IPS-20b (cell line): ENCODE data around the gene WDFY4.

ENCODE experiments used
- H3K27ac ChIP-seq: one replicate; pipeline ENCODE4 v1.5.1; 2013; ENCODE audit warnings: low read length
- H3K27me3 ChIP-seq: 2 replicates; pipeline ENCODE4 v1.6.1; 2013; ENCODE audit warnings: mild to moderate bottlenecking, low read length, inconsistent platforms; ENCODE audit not compliant: insufficient read depth
- H3K36me3 ChIP-seq: 2 replicates; pipeline ENCODE4 v1.6.1; 2013; ENCODE audit warnings: low read depth, mild to moderate bottlenecking, inconsistent platforms, low read length, moderate library complexity; ENCODE audit not compliant: insufficient read depth
- H3K4me1 ChIP-seq: 2 replicates; pipeline ENCODE4 v1.6.1; 2013; ENCODE audit warnings: mild to moderate bottlenecking, control low read depth, inconsistent platforms, low read length, moderate library complexity; ENCODE audit not compliant: insufficient read depth
- H3K4me3 ChIP-seq: 2 replicates; pipeline ENCODE4 v1.5.1; 2013; ENCODE audit warnings: mild to moderate bottlenecking, low read length, inconsistent platforms
- H3K9ac ChIP-seq: 2 replicates; pipeline ENCODE4 v1.6.1; 2013; ENCODE audit warnings: low read depth, mild to moderate bottlenecking, inconsistent platforms, low read length, moderate library complexity
- H3K9me3 ChIP-seq: 2 replicates; pipeline ENCODE4 v1.6.1; 2013; ENCODE audit warnings: mild to moderate bottlenecking, low read depth, low read length, inconsistent platforms; ENCODE audit not compliant: insufficient read depth

WDFY4 gene

GRCh38 chr10:49000437-49001398 is 316.0 kb downstream of the WDFY4 start:
- no peaks in the 10 kb centered on the region for H3K27me3 ChIP-seq
- H3K27ac ChIP-seq: no peak overlapping the region
- H3K9me3 ChIP-seq: no peaks in the 10 kb centered on the region
- peaks cover 3% of the 10 kb centered on the region; the same call in 1 of the 2 replicates for H3K4me1 ChIP-seq
- H3K36me3 ChIP-seq: no peaks in the 10 kb centered on the region
- no peak overlapping the region for H3K9ac ChIP-seq
- H3K4me3 ChIP-seq: no peak overlapping the region

DNA sequence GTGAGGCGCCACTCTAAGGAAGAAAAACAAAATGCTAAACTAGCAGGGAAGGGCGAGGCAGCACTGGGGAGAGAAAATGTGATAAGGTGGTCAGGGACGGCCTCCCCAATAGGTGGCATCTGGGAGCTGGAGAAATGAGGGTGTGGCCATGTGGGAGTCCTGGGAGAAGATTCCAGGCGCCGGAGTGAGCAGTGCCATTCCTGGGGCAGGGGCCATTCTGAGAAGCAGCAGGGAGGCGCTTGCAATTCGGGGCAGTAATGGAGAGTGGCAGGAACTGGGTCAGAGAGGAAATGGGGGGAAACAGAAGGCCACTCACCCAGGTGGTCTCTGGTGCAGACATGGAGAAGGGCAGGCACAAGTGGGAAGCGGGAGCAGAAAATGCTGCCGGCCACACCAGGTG is 316.7 kb downstream of the WDFY4 start:
- Histone ChIP-seq H3K9me3 (no peaks in the 10 kb centered on the region), H3K36me3 (no peaks in the 10 kb centered on the region), H3K9ac (no peak overlapping the region), H3K4me3 (no peak overlapping the region), H3K4me1 (peaks cover 3% of the 10 kb centered on the region; the same call in 1 of the 2 replicates), H3K27ac (no peak overlapping the region), H3K27me3 (no peaks in the 10 kb centered on the region)

DNA sequence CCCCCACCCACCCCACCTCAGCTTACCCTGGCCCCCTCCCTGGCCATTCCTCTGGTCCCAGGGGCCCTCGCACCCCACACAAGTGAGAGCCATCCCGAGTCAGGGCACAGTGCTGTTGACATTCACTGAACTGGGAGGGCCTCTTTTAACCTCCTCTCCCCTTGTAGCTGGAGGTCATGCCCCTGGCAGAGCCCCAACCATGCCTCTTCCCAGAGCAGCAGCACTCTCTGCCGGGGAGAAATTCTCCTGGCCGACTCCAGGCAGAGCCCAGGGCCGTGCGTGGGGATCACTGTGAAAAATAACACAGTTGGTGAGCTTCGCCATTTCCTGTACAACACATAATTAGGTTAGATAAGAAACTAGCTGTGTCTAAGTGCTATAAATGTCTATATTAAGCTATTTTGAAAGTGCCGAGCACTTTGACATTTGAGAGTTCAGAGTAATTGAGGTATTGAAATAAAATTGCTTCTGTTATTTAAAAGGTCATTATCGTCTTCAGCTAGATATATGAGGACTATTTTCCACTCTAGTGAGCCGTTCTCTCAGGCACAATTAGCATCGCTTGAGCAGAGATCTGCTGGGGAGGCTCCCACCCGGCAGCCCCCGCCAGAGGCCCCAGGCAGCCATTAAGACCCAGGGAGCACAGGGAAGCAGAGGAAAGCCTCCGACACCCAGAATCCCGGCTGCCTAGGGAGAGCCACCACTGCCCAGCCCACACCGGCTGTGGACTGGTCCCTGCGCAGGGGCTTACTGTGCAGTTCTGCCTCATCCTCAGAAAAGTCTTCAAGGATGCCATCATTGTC is 317.4 kb downstream of the WDFY4 start:
- Histone ChIP-seq H3K4me1 (peaks cover 3% of the 10 kb centered on the region; the same call in 1 of the 2 replicates), H3K9me3 (no peaks in the 10 kb centered on the region), H3K27ac (no peak overlapping the region), H3K4me3 (no peak overlapping the region), H3K36me3 (no peaks in the 10 kb centered on the region), H3K27me3 (no peaks in the 10 kb centered on the region), H3K9ac (no peak overlapping the region)

DNA sequence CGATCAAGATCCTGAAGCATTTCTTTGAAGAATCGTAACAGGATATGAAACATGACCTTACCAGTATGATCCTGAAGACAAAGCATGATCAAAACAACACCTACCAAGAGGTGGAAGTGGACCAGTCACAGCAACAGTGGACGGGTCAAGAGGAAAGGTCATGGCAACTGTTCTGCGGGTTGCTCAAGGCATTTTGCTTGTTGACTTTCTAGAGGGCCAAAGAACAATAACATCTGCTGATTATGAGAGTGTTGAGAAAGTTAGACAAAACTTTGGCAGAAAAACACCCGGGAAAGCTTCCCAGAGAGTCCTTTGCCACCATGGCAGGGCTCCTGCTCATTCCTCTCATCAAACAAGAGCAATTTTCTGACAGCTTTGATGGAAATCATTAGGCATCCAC is 320.6 kb downstream of the WDFY4 start:
- Histone ChIP-seq H3K4me1 (peaks cover 3% of the 10 kb centered on the region; the same call in 1 of the 2 replicates), H3K27ac (no peak overlapping the region), H3K27me3 (no peaks in the 10 kb centered on the region), H3K4me3 (no peak overlapping the region), H3K9ac (no peak overlapping the region), H3K36me3 (no peaks in the 10 kb centered on the region), H3K9me3 (no peaks in the 10 kb centered on the region)

GRCh38 chr10:49007129-49007528 is 322.5 kb downstream of the WDFY4 start:
- no peaks in the 10 kb centered on the region for H3K9me3 ChIP-seq

GRCh38 chr10:49008091-49008490 is 323.4 kb downstream of the WDFY4 start:
- H3K4me3 ChIP-seq: no peak overlapping the region
- no peaks in the 10 kb centered on the region for H3K36me3 ChIP-seq
- no peak overlapping the region for H3K9ac ChIP-seq
- H3K27me3 ChIP-seq: no peaks in the 10 kb centered on the region
- H3K27ac ChIP-seq: no peak overlapping the region
- H3K4me1 ChIP-seq: no peaks in the 10 kb centered on the region
- H3K9me3 ChIP-seq: no peaks in the 10 kb centered on the region

More at GRCh38 chr10:49007129-49007528, 322.5 kb downstream of the WDFY4 start:
- Histone ChIP-seq H3K27ac (no peak overlapping the region), H3K36me3 (no peaks in the 10 kb centered on the region), H3K4me1 (no peaks in the 10 kb centered on the region), H3K9ac (no peak overlapping the region), H3K4me3 (no peak overlapping the region), H3K27me3 (no peaks in the 10 kb centered on the region)

- H3K27ac ChIP-seq: no peak overlapping the region
- H3K36me3 ChIP-seq: no peaks in the 10 kb centered on the region
- no peak overlapping the region for H3K4me3 ChIP-seq
- H3K9ac ChIP-seq: no peak overlapping the region
- no peaks in the 10 kb centered on the region for H3K4me1 ChIP-seq
- no peaks in the 10 kb centered on the region for H3K27me3 ChIP-seq
- no peaks in the 10 kb centered on the region for H3K9me3 ChIP-seq
Observed at GRCh38 chr10:49008505-49009198, 324.0 kb downstream of the WDFY4 start.

- Histone ChIP-seq H3K9me3 (no peaks in the 10 kb centered on the region), H3K4me3 (no peak overlapping the region), H3K27ac (no peak overlapping the region), H3K36me3 (no peaks in the 10 kb centered on the region), H3K27me3 (no peaks in the 10 kb centered on the region), H3K9ac (no peak overlapping the region), H3K4me1 (no peaks in the 10 kb centered on the region)
Observed at GRCh38 chr10:49009199-49009979, 324.7 kb downstream of the WDFY4 start.

DNA sequence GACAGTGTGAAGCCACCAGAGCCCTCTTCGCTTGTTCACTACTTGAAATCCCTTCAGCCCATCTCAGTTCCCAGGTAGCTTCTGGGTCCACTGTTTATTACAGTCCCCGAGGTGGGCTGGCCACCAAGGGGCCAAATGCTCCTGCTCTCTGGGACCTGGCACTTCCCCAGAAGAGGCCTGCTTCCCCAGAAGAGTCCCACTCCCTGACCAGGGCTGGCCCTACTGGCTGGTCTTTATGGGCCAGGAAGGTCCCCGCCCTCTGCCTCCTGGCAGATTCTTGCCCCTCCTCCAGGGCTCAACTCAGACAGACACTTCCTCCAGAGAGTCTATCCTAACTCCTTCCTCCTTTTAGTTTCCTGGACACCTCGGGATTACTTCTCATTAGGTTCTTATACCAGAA is 325.6 kb downstream of the WDFY4 start:
- Histone ChIP-seq H3K4me1 (no peaks in the 10 kb centered on the region), H3K36me3 (no peaks in the 10 kb centered on the region), H3K27ac (no peak overlapping the region), H3K9ac (no peak overlapping the region), H3K27me3 (no peaks in the 10 kb centered on the region), H3K9me3 (no peaks in the 10 kb centered on the region), H3K4me3 (no peak overlapping the region)

DNA sequence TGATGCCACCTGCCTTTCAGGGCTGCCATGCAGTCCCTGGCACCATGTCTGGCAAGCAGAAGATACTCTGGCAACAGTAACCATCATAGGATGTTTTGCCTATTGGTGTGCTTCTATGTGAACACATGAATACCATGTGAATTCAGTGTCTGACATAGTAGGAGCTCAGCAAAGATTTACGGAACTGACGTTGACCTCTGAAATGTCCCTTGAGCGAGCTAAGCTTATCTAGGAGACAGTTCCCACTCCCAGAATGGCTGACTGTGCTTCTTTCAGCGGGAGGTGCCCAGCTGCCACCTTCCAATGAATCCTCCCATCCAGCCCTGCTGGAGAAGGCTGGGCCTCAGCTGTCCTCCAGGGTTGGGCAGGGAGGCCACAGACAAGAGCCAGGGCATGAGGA is 326.2 kb downstream of the WDFY4 start:
- Histone ChIP-seq H3K9ac (no peak overlapping the region), H3K4me3 (no peak overlapping the region), H3K27me3 (no peaks in the 10 kb centered on the region), H3K9me3 (no peaks in the 10 kb centered on the region), H3K36me3 (no peaks in the 10 kb centered on the region), H3K27ac (no peak overlapping the region), H3K4me1 (no peaks in the 10 kb centered on the region)

DNA sequence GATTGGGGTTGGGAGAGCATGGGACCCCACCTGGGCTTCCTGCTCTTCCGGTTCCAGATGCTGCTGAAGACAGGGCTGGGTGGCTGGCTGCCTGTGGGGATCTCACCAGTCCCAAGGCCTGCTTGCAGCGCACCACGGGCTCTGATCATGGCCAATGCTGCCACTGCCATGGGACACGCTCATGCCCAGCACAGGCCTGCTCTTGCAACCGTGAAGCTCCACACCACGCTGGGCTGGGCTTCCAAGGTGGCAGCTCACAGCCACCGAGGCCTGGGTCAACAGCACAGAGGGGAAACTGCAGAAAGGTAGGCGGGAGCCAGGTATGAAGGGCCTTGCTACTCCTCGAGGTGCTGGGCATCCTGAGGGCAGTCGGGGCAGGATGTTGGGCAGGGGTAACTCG is 327.1 kb downstream of the WDFY4 start:
- Histone ChIP-seq H3K36me3 (no peaks in the 10 kb centered on the region), H3K27me3 (no peaks in the 10 kb centered on the region), H3K27ac (no peak overlapping the region), H3K4me3 (no peak overlapping the region), H3K9ac (no peak overlapping the region), H3K4me1 (no peaks in the 10 kb centered on the region), H3K9me3 (no peaks in the 10 kb centered on the region)
